ENCODE measurements around the gene CACTIN.
A peak's percentile ranks its signal among the peaks of the same experiment; 100 is the strongest.

DNA sequence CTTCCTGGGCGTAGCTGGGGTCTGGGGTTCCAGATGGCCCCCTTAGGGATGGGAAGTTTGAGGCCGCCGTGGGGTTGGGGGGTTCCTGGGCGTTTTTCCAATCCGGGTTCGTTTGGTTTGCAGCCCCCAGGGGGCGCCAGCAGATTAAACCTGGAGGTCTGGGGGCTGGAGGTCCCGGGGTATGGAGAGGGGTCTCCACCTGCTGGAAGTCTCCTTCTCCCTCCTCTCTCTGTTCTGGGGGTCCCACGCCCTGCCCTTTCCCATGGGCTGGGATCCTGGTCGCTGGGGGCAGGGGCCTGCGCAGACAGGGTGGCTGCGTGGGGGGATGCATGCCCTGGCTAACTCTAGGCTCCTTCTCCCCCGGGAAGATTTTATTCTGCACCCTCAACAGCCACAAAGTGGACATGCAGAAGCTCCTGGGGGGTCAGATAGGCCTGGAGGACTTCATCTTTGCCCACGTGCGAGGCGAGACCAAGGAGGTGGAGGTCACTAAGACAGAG, 40.4 kb downstream of the CACTIN start:
- TF ChIP-seq, protein P1, sequence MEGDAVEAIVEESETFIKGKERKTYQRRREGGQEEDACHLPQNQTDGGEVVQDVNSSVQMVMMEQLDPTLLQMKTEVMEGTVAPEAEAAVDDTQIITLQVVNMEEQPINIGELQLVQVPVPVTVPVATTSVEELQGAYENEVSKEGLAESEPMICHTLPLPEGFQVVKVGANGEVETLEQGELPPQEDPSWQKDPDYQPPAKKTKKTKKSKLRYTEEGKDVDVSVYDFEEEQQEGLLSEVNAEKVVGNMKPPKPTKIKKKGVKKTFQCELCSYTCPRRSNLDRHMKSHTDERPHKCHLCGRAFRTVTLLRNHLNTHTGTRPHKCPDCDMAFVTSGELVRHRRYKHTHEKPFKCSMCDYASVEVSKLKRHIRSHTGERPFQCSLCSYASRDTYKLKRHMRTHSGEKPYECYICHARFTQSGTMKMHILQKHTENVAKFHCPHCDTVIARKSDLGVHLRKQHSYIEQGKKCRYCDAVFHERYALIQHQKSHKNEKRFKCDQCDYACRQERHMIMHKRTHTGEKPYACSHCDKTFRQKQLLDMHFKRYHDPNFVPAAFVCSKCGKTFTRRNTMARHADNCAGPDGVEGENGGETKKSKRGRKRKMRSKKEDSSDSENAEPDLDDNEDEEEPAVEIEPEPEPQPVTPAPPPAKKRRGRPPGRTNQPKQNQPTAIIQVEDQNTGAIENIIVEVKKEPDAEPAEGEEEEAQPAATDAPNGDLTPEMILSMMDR (IDR thresholded peaks at IDR 0.05) = peak; percentile 55 to 64 (median 59)
- TF ChIP-seq POLR2AphosphoS5 (IDR thresholded peaks at IDR 0.05) (no peak), POLR2A (IDR thresholded peaks at IDR 0.05; ENCODE audit: low read depth) (no peak), EP300 (IDR thresholded peaks at IDR 0.05) (no peak)
